ENCODE measurements around the gene EVI2B. TPM values are rescaled to one million over a fixed set of nuclear protein-coding genes. Genes with fewer than 3 reads are reported as not detected.

Gene EVI2B
- polyA plus RNA-seq, 2 donors: 1.8 TPM

GRCh38 chr17:31327534-31328159 lies 13.8 kb upstream of the EVI2B start:
- peaks cover 0 to 2% of the 10 kb centered on the region in 2 donors for H3K36me3 ChIP-seq (ENCODE audit: control insufficient read depth in 2 of 2, insufficient read depth in 2 of 2, low read length in 1 of 2)
- no peak overlapping the region for H3K27ac ChIP-seq (ENCODE audit: low read depth in 2 of 2, low read length in 1 of 2)
- no peaks in the 10 kb centered on the region for H3K27me3 ChIP-seq (ENCODE audit: control insufficient read depth in 1 of 2, insufficient read depth in 2 of 2, low read length in 2 of 2)
- no peak overlapping the region for H3K4me3 ChIP-seq (ENCODE audit: low read depth in 1 of 2, low read length in 2 of 2)
- H3K4me1 ChIP-seq (ENCODE audit: control insufficient read depth in 2 of 2, insufficient read depth in 2 of 2, low read length in 1 of 2): no peaks in the 10 kb centered on the region
- no peaks in the 10 kb centered on the region for H3K9me3 ChIP-seq (ENCODE audit: control insufficient read depth in 2 of 2, insufficient read depth in 1 of 2, low read depth in 1 of 2, low read length in 1 of 2)
- WGBS, 2 donors: 93 to 94% methylated on average over 12 of the region's 12 CpGs

GRCh38 chr17:31323551-31323950 lies 9.7 kb upstream of the EVI2B start:
- no peaks in the 10 kb centered on the region for H3K9me3 ChIP-seq (ENCODE audit: control insufficient read depth in 2 of 2, insufficient read depth in 1 of 2, low read depth in 1 of 2, low read length in 1 of 2)
- H3K27me3 ChIP-seq (ENCODE audit: control insufficient read depth in 1 of 2, insufficient read depth in 2 of 2, low read length in 2 of 2): no peaks in the 10 kb centered on the region
- peaks cover 0 to 2% of the 10 kb centered on the region in 2 donors for H3K36me3 ChIP-seq (ENCODE audit: control insufficient read depth in 2 of 2, insufficient read depth in 2 of 2, low read length in 1 of 2)
- H3K4me1 ChIP-seq (ENCODE audit: control insufficient read depth in 2 of 2, insufficient read depth in 2 of 2, low read length in 1 of 2): no peaks in the 10 kb centered on the region
- no peak overlapping the region for H3K4me3 ChIP-seq (ENCODE audit: low read depth in 1 of 2, low read length in 2 of 2)
- H3K27ac ChIP-seq (ENCODE audit: low read depth in 2 of 2, low read length in 1 of 2): no peak overlapping the region

GRCh38 chr17:31321966-31322365 lies 8.1 kb upstream of the EVI2B start:
- Histone ChIP-seq H3K4me1 (ENCODE audit: control insufficient read depth in 2 of 2, insufficient read depth in 2 of 2, low read length in 1 of 2) (no peaks in the 10 kb centered on the region), H3K36me3 (ENCODE audit: control insufficient read depth in 2 of 2, insufficient read depth in 2 of 2, low read length in 1 of 2) (no peaks in the 10 kb centered on the region), H3K4me3 (ENCODE audit: low read depth in 1 of 2, low read length in 2 of 2) (no peak overlapping the region), H3K9me3 (ENCODE audit: control insufficient read depth in 2 of 2, insufficient read depth in 1 of 2, low read depth in 1 of 2, low read length in 1 of 2) (no peaks in the 10 kb centered on the region), H3K27ac (ENCODE audit: low read depth in 2 of 2, low read length in 1 of 2) (no peak overlapping the region), H3K27me3 (ENCODE audit: control insufficient read depth in 1 of 2, insufficient read depth in 2 of 2, low read length in 2 of 2) (no peaks in the 10 kb centered on the region)
- WGBS, 2 donors: 86 to 91% methylated on average over 4 of the region's 4 CpGs

- Histone ChIP-seq H3K9me3 (ENCODE audit: control insufficient read depth in 2 of 2, insufficient read depth in 1 of 2, low read depth in 1 of 2, low read length in 1 of 2) (no peaks in the 10 kb centered on the region), H3K4me3 (ENCODE audit: low read depth in 1 of 2, low read length in 2 of 2) (no peak within 1 kb of the TSS), H3K27me3 (ENCODE audit: control insufficient read depth in 1 of 2, insufficient read depth in 2 of 2, low read length in 2 of 2) (no peaks in the 10 kb centered on the region), H3K27ac (ENCODE audit: low read depth in 2 of 2, low read length in 1 of 2) (no peak within 1 kb of the TSS), H3K36me3 (ENCODE audit: control insufficient read depth in 2 of 2, insufficient read depth in 2 of 2, low read length in 1 of 2) (no peaks in the 10 kb centered on the region), H3K4me1 (ENCODE audit: control insufficient read depth in 2 of 2, insufficient read depth in 2 of 2, low read length in 1 of 2) (no peaks in the 10 kb centered on the region)
- 66 to 71% methylated on average over 3 of the region's 3 CpGs for WGBS, 2 donors
Measured at GRCh38 chr17:31321481-31321880, 7.6 kb upstream of the EVI2B start, which contains the start of gene EVI2A. Gene EVI2A, minus strand, starts transcription at chr17:31321622. Its CDS starts 2,609 bp downstream, at chr17:31319013.

GRCh38 chr17:31320791-31321190 lies 6.9 kb upstream of the EVI2B start:
- no peak overlapping the region for H3K4me3 ChIP-seq (ENCODE audit: low read depth in 1 of 2, low read length in 2 of 2)
- no peak overlapping the region for H3K27ac ChIP-seq (ENCODE audit: low read depth in 2 of 2, low read length in 1 of 2)
- no peaks in the 10 kb centered on the region for H3K27me3 ChIP-seq (ENCODE audit: control insufficient read depth in 1 of 2, insufficient read depth in 2 of 2, low read length in 2 of 2)
- H3K9me3 ChIP-seq (ENCODE audit: control insufficient read depth in 2 of 2, insufficient read depth in 1 of 2, low read depth in 1 of 2, low read length in 1 of 2): no peaks in the 10 kb centered on the region
- 58 to 64% methylated on average over 1 of the region's 1 CpG for WGBS, 2 donors
- peaks cover 0 to 2% of the 10 kb centered on the region in 2 donors for H3K36me3 ChIP-seq (ENCODE audit: control insufficient read depth in 2 of 2, insufficient read depth in 2 of 2, low read length in 1 of 2)
- H3K4me1 ChIP-seq (ENCODE audit: control insufficient read depth in 2 of 2, insufficient read depth in 2 of 2, low read length in 1 of 2): no peaks in the 10 kb centered on the region

GRCh38 chr17:31320241-31320640 lies 6.4 kb upstream of the EVI2B start:
- no peaks in the 10 kb centered on the region for H3K9me3 ChIP-seq (ENCODE audit: control insufficient read depth in 2 of 2, insufficient read depth in 1 of 2, low read depth in 1 of 2, low read length in 1 of 2)
- no peak overlapping the region for H3K27ac ChIP-seq (ENCODE audit: low read depth in 2 of 2, low read length in 1 of 2)
- H3K4me1 ChIP-seq (ENCODE audit: control insufficient read depth in 2 of 2, insufficient read depth in 2 of 2, low read length in 1 of 2): no peaks in the 10 kb centered on the region
- WGBS, 2 donors: 70 to 77% methylated on average over 2 of the region's 2 CpGs
- peaks cover 0 to 2% of the 10 kb centered on the region in 2 donors for H3K36me3 ChIP-seq (ENCODE audit: control insufficient read depth in 2 of 2, insufficient read depth in 2 of 2, low read length in 1 of 2)
- no peaks in the 10 kb centered on the region for H3K27me3 ChIP-seq (ENCODE audit: control insufficient read depth in 1 of 2, insufficient read depth in 2 of 2, low read length in 2 of 2)
- H3K4me3 ChIP-seq (ENCODE audit: low read depth in 1 of 2, low read length in 2 of 2): no peak overlapping the region

GRCh38 chr17:31318851-31319661 lies 5.2 kb upstream of the EVI2B start:
- no peaks in the 10 kb centered on the region for H3K4me1 ChIP-seq (ENCODE audit: control insufficient read depth in 2 of 2, insufficient read depth in 2 of 2, low read length in 1 of 2)
- no peak overlapping the region for H3K4me3 ChIP-seq (ENCODE audit: low read depth in 1 of 2, low read length in 2 of 2)
- peak overlapping the region in 1 of 2 donors; percentile 39 for H3K27ac ChIP-seq (ENCODE audit: low read depth in 2 of 2, low read length in 1 of 2)
- H3K27me3 ChIP-seq (ENCODE audit: control insufficient read depth in 1 of 2, insufficient read depth in 2 of 2, low read length in 2 of 2): no peaks in the 10 kb centered on the region
- H3K36me3 ChIP-seq (ENCODE audit: control insufficient read depth in 2 of 2, insufficient read depth in 2 of 2, low read length in 1 of 2): peaks cover 0 to 2% of the 10 kb centered on the region in 2 donors
- WGBS, 2 donors: 71 to 72% methylated on average over 5 of the region's 5 CpGs
- no peaks in the 10 kb centered on the region for H3K9me3 ChIP-seq (ENCODE audit: control insufficient read depth in 2 of 2, insufficient read depth in 1 of 2, low read depth in 1 of 2, low read length in 1 of 2)

- H3K27ac ChIP-seq (ENCODE audit: low read depth in 2 of 2, low read length in 1 of 2): peak overlapping the region in 1 of 2 donors; percentile 39
- WGBS, 2 donors: 56 to 57% methylated on average over 8 of the region's 8 CpGs
- no peaks in the 10 kb centered on the region for H3K9me3 ChIP-seq (ENCODE audit: control insufficient read depth in 2 of 2, insufficient read depth in 1 of 2, low read depth in 1 of 2, low read length in 1 of 2)
- no peaks in the 10 kb centered on the region for H3K27me3 ChIP-seq (ENCODE audit: control insufficient read depth in 1 of 2, insufficient read depth in 2 of 2, low read length in 2 of 2)
- H3K4me3 ChIP-seq (ENCODE audit: low read depth in 1 of 2, low read length in 2 of 2): peak overlapping the region in 1 of 2 donors; percentile 22
- no peaks in the 10 kb centered on the region for H3K4me1 ChIP-seq (ENCODE audit: control insufficient read depth in 2 of 2, insufficient read depth in 2 of 2, low read length in 1 of 2)
- peaks cover 0 to 2% of the 10 kb centered on the region in 2 donors for H3K36me3 ChIP-seq (ENCODE audit: control insufficient read depth in 2 of 2, insufficient read depth in 2 of 2, low read length in 1 of 2)
Measured at GRCh38 chr17:31318298-31318801, 4.5 kb upstream of the EVI2B start.

- Histone ChIP-seq H3K9me3 (ENCODE audit: control insufficient read depth in 2 of 2, insufficient read depth in 1 of 2, low read depth in 1 of 2, low read length in 1 of 2) (no peaks in the 10 kb centered on the region), H3K4me1 (ENCODE audit: control insufficient read depth in 2 of 2, insufficient read depth in 2 of 2, low read length in 1 of 2) (no peaks in the 10 kb centered on the region), H3K36me3 (ENCODE audit: control insufficient read depth in 2 of 2, insufficient read depth in 2 of 2, low read length in 1 of 2) (peaks cover 0 to 2% of the 10 kb centered on the region in 2 donors), H3K27ac (ENCODE audit: low read depth in 2 of 2, low read length in 1 of 2) (no peak overlapping the region), H3K27me3 (ENCODE audit: control insufficient read depth in 1 of 2, insufficient read depth in 2 of 2, low read length in 2 of 2) (no peaks in the 10 kb centered on the region), H3K4me3 (ENCODE audit: low read depth in 1 of 2, low read length in 2 of 2) (no peak overlapping the region)
- 82 to 89% methylated on average over 3 of the region's 3 CpGs for WGBS, 2 donors
Measured at GRCh38 chr17:31314782-31315100, 887 bp upstream of the EVI2B start.

Measured in esophagus (tissue), 2 donors.